Activated CD4-positive, alpha-beta T cell treated with anti-CD3 and anti-CD28 coated beads, Interleukin-2, amount 50 U/mL, for 4 hours (primary cell): ENCODE results near the gene NPAS3.

Source experiments
- DNase-seq, 2 experiments: peaks; one replicate each; pipeline ENCODE4 v3.0.0-alpha.2; 2020

NPAS3 gene

GRCh38 chr14:33271891-33272290, 333.2 kb downstream of the NPAS3 start:
- DNase-seq: no peak

GRCh38 chr14:33273978-33274377, 335.3 kb downstream of the NPAS3 start:
- no peak for DNase-seq

- DNase-seq: no peak
These were observed 337.2 kb downstream of the NPAS3 start for GRCh38 chr14:33275879-33276278.

- no peak for DNase-seq
These were observed 341.2 kb downstream of the NPAS3 start for GRCh38 chr14:33279865-33280264.

- no peak for DNase-seq
These were observed 342.0 kb downstream of the NPAS3 start for GRCh38 chr14:33280646-33281045.

GRCh38 chr14:33282331-33283230, 343.9 kb downstream of the NPAS3 start:
- no peak for DNase-seq

GRCh38 chr14:33285902-33286700, 347.4 kb downstream of the NPAS3 start:
- no peak for DNase-seq

- DNase-seq: no peak
These were observed 348.5 kb downstream of the NPAS3 start for GRCh38 chr14:33287189-33287588.

- DNase-seq: no peak
These were observed 352.0 kb downstream of the NPAS3 start for GRCh38 chr14:33290641-33291040.

- no peak for DNase-seq
These were observed 352.9 kb downstream of the NPAS3 start for GRCh38 chr14:33291529-33292104.

GRCh38 chr14:33294419-33294818, 355.7 kb downstream of the NPAS3 start:
- DNase-seq: no peak

- no peak for DNase-seq
These were observed 358.9 kb downstream of the NPAS3 start for GRCh38 chr14:33297565-33297964.

GRCh38 chr14:33307691-33308251, 369.1 kb downstream of the NPAS3 start:
- DNase-seq: no peak

GRCh38 chr14:33309106-33309505, 370.4 kb downstream of the NPAS3 start:
- DNase-seq: no peak

- DNase-seq: no peak
These were observed 376.5 kb downstream of the NPAS3 start for GRCh38 chr14:33315217-33315616.

GRCh38 chr14:33315721-33316120, 377.0 kb downstream of the NPAS3 start:
- no peak for DNase-seq

- DNase-seq: no peak
These were observed 379.0 kb downstream of the NPAS3 start for GRCh38 chr14:33317675-33318074.

GRCh38 chr14:33323979-33324378, 385.3 kb downstream of the NPAS3 start:
- no peak for DNase-seq

GRCh38 chr14:33331176-33331949, 392.7 kb downstream of the NPAS3 start:
- DNase-seq: no peak

- DNase-seq: no peak
These were observed 393.8 kb downstream of the NPAS3 start for GRCh38 chr14:33332497-33332896.

- DNase-seq: no peak
These were observed 396.7 kb downstream of the NPAS3 start for GRCh38 chr14:33335366-33335765.

GRCh38 chr14:33342299-33342974, 403.8 kb downstream of the NPAS3 start:
- DNase-seq: no peak
